Ishikawa (cell line): ENCODE data around the gene TBC1D24.

Experiments
- CEBPB ChIP-seq: IDR thresholded peaks from 2 replicates; pipeline ENCODE4 v1.6.1; 2012
- CREB1 ChIP-seq: IDR thresholded peaks from 2 replicates; pipeline ENCODE4 v1.6.1; 2012; ENCODE audit warnings: low read depth
- EGR1 ChIP-seq: IDR thresholded peaks from 2 replicates; pipeline ENCODE4 v1.6.1; 2012
- EP300 ChIP-seq: IDR thresholded peaks from 2 replicates; pipeline ENCODE4 v1.6.1; 2012; ENCODE audit warnings: borderline replicate concordance
- FOXM1 ChIP-seq: IDR thresholded peaks from 2 replicates; pipeline ENCODE4 v1.6.1; 2012; ENCODE audit warnings: low read depth, borderline replicate concordance
- MAX ChIP-seq: IDR thresholded peaks from 2 replicates; pipeline ENCODE4 v1.6.1; 2012
- NFIC ChIP-seq: IDR thresholded peaks from 2 replicates; pipeline ENCODE4 v1.6.1; 2012
- RAD21 ChIP-seq: IDR thresholded peaks from 2 replicates; pipeline ENCODE4 v1.6.1; 2012; ENCODE audit warnings: low read depth
- REST ChIP-seq: IDR thresholded peaks from 2 replicates; pipeline ENCODE4 v1.6.1; 2012; ENCODE audit warnings: low read depth, mild to moderate bottlenecking
- TAF1 ChIP-seq: IDR thresholded peaks from 2 replicates; pipeline ENCODE4 v1.6.1; 2012; ENCODE audit warnings: low read depth, mild to moderate bottlenecking
- TCF12 ChIP-seq: IDR thresholded peaks from 2 replicates; pipeline ENCODE4 v1.6.1; 2012; ENCODE audit warnings: low read depth
- TEAD4 ChIP-seq: IDR thresholded peaks from 2 replicates; pipeline ENCODE4 v1.6.1; 2012
- USF1 ChIP-seq: IDR thresholded peaks from 2 replicates; pipeline ENCODE4 v1.6.1; 2012
- YY1 ChIP-seq: IDR thresholded peaks from 2 replicates; pipeline ENCODE4 v1.6.1; 2012; ENCODE audit warnings: low read depth
- ZBTB7A ChIP-seq: IDR thresholded peaks from 2 replicates; pipeline ENCODE4 v1.6.1; 2012; ENCODE audit warnings: low read depth

Gene TBC1D24

GRCh38 chr16:2531371-2531695, 56.4 kb downstream of the TBC1D24 start, which contains the start of gene CEMP1:
TSS of gene CEMP1 (minus strand) at chr16:2531408. CDS start at chr16:2531073, 335 bp downstream.
- TF ChIP-seq FOXM1 (no peak), TCF12 (no peak), TEAD4 (no peak), RAD21 (no peak), MAX (no peak), ZBTB7A (no peak), EP300 (no peak), CEBPB (no peak), TAF1 (no peak), YY1 (no peak), EGR1 (no peak), CREB1 (no peak), USF1 (no peak), REST (no peak), NFIC (no peak)

GRCh38 chr16:2531696-2532493, 57.0 kb downstream of the TBC1D24 start:
- no peak for TF ChIP-seq YY1
- TF ChIP-seq TEAD4, result 0 out of 2 replicates have a peak, but pooled peaks have one; percentile 34
- TF ChIP-seq TCF12, result peak; percentile 3
- TF ChIP-seq EGR1, result peak; percentile 6; the same call in 1 of the 2 replicates
- TF ChIP-seq USF1, result peak; percentile 62
- peak; percentile 71 for TF ChIP-seq MAX
- no peak for TF ChIP-seq NFIC
- peak; percentile 56; the same call in 1 of the 2 replicates for TF ChIP-seq CREB1

GRCh38 chr16:2532494-2533141, 57.7 kb downstream of the TBC1D24 start:
- TF ChIP-seq USF1 (no peak), TCF12 (no peak; the same call in none of the 2 replicates), EP300 (0 out of 2 replicates have a peak, but pooled peaks have one; percentile 27), NFIC (peak; percentile 76), ZBTB7A (peak; percentile 84; the same call in 1 of the 2 replicates)

- TF ChIP-seq EP300, result no peak
- no peak for TF ChIP-seq REST
- no peak for TF ChIP-seq ZBTB7A
These were observed 59.0 kb downstream of the TBC1D24 start for GRCh38 chr16:2533912-2534311.

- TF ChIP-seq NFIC, result no peak
- TF ChIP-seq USF1, result no peak
- TF ChIP-seq YY1, result no peak
- no peak for TF ChIP-seq FOXM1
- no peak for TF ChIP-seq RAD21
- TF ChIP-seq REST, result no peak
- no peak for TF ChIP-seq TAF1
- no peak for TF ChIP-seq EGR1
- no peak for TF ChIP-seq TEAD4
- no peak for TF ChIP-seq TCF12
- no peak for TF ChIP-seq CREB1
- TF ChIP-seq CEBPB, result no peak
- TF ChIP-seq MAX, result no peak
- TF ChIP-seq EP300, result no peak
- TF ChIP-seq ZBTB7A, result no peak
These were observed 60.7 kb downstream of the TBC1D24 start for GRCh38 chr16:2535625-2536013.
